Colonic mucosa (tissue), 4 donors: ENCODE data around the gene ETFBKMT. TPM values are rescaled to one million over a fixed set of nuclear protein-coding genes. Genes with fewer than 3 reads are reported as not detected.
"Not testable (repeated sequence)": the region's sequence is repeated elsewhere in the genome, so short reads cannot be mapped to it uniquely, and the experiment has no call there.

Experiments used
- DNase-seq: peaks from one replicate; pipeline ENCODE4 v3.0.0-alpha.2; 2020
- H3K27ac ChIP-seq: fragments of 200-600 bp; one replicate; pipeline ENCODE4 v1.8.0; 2021
- H3K27me3 ChIP-seq: fragments of 200-600 bp; one replicate; pipeline ENCODE4 v1.8.0; 2021
- H3K36me3 ChIP-seq: fragments of 200-600 bp; one replicate; pipeline ENCODE4 v1.8.0; 2021
- H3K4me1 ChIP-seq: fragments of 200-600 bp; one replicate; pipeline ENCODE4 v1.8.0; 2021; ENCODE audit warnings: mild to moderate bottlenecking
- H3K4me3 ChIP-seq: fragments of 200-600 bp; one replicate; pipeline ENCODE4 v1.8.0; 2021
- H3K9ac ChIP-seq, 2 donors: one replicate each; pipeline ENCODE4 v1.7.0; 2013; ENCODE audit warnings: control low read depth in 2 of 2, low read depth in 2 of 2, low read length in 2 of 2
- H3K9me3 ChIP-seq: fragments of 200-600 bp; one replicate; pipeline ENCODE4 v1.8.0; 2021
- intact Hi-C: fragments of 100-400 bp; cut with DNase I; formaldehyde crosslinking; loops from one replicate; pipeline ENCODE4 v1.14.1; 2022
- total RNA-seq, 2 donors: library from RNA; stranded (reverse); fragmentation: NEBNext Ultra II Directional in 1 of 2; extraction: Animal tissue kit (Norgen Biotek cat#: 25700) in 1 of 2; gene quantifications; one replicate each; pipeline ENCODE4 v1.2.1, GENCODE V29; 2021
- TF ChIP-seq, protein P1 (sequence below): fragments of 200-600 bp; IDR thresholded peaks from one replicate; pipeline ENCODE4 v1.8.0; 2022; ENCODE audit warnings: antibody characterized with exemption, mild to moderate bottlenecking
- donor health status: healthy.
- donor health status: DM: no; HTN: no; CAD: no.
- donor health status: DM: no; HTN: no; CAD: no.

ETFBKMT gene
- total RNA-seq, 2 donors from 2014 or later = 3.7 to 5.2 TPM

DNA sequence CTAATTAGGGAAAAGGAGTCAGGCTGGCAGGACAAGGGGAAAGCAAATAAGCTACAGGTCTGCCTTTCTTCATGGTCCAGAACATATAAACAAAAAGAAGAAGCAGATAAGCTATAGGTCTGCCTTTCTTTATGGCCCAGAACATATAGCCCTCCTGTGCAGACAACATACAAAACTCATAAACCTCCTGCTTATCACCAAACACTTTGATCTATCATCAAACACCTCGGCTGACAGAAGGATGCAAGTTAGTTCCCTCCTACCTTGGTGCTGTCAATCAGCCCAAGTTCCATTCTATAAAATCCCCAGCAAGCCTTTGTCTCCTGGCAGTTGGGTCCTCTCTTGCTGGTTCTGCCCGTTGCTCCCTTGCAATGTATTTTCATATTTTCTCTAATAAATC lies 46.1 kb downstream of the ETFBKMT start:
- intact Hi-C loops = no loop called here
- Histone ChIP-seq H3K4me1 (no peaks in the 10 kb centered on the region), H3K36me3 (no peaks in the 10 kb centered on the region), H3K27ac (no peak overlapping the region), H3K4me3 (no peak overlapping the region), H3K27me3 (no peaks in the 10 kb centered on the region), H3K9me3 (no peaks in the 10 kb centered on the region), H3K9ac (no peak overlapping the region)
- no peak for DNase-seq
- TF ChIP-seq, protein P1, sequence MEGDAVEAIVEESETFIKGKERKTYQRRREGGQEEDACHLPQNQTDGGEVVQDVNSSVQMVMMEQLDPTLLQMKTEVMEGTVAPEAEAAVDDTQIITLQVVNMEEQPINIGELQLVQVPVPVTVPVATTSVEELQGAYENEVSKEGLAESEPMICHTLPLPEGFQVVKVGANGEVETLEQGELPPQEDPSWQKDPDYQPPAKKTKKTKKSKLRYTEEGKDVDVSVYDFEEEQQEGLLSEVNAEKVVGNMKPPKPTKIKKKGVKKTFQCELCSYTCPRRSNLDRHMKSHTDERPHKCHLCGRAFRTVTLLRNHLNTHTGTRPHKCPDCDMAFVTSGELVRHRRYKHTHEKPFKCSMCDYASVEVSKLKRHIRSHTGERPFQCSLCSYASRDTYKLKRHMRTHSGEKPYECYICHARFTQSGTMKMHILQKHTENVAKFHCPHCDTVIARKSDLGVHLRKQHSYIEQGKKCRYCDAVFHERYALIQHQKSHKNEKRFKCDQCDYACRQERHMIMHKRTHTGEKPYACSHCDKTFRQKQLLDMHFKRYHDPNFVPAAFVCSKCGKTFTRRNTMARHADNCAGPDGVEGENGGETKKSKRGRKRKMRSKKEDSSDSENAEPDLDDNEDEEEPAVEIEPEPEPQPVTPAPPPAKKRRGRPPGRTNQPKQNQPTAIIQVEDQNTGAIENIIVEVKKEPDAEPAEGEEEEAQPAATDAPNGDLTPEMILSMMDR = no peak

DNA sequence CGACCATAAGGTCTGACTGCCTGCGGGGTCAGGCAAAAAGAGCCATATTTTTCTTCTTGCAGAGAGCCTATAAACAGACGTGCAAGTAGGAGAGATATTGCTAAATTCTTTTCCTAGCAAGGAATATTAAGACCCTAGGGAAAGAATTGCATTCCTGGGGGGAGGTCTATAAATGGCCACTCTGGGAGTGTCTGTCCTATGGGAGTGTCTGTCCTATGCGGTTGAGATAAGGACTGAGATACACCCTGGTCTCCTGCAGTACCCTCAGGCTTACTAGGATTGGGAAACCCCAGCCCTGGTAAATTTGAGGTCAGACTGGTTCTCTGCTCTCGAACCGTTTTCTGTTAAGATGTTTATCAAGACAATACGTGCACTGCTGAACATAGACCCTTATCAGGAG lies 48.6 kb downstream of the ETFBKMT start:
- DNase-seq, H3K9ac ChIP-seq, H3K4me1 ChIP-seq, H3K36me3 ChIP-seq, H3K9me3 ChIP-seq, H3K4me3 ChIP-seq, H3K27ac ChIP-seq, H3K27me3 ChIP-seq, intact Hi-C loops: not testable (repeated sequence)

DNA sequence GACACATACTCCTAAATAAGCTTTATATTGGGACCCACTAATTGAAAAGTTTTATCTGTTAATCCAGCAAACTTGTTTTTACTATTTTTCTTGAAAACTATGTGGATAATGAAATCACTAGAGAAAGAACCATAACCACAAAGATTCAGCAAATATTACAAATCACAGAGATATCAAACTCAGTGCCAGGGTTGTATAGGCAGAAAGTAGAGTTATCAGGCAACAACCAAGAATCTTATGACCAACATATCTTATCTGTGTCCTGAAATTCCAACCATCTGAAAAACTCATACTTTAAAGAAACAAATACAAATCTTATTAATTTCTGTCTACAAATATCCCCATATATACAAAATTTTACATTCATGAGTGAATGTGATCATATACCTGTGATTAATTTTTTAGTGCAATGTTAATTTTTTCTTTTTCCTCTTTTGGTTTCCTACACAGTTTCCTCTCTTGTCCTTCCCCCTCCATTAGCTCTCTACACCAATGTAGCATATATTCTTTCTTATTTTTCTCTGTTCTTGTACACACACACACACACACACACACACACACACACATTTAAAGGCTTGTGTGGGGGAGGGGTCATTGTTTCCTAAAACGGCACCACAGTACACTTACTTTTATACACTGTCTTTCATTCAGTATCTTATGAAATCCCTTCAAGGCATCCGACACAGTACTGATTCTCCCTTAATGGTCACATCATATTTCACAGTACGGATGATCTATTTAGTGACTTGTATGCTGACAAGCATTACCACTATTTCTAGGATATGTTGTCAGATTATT lies 50.7 kb downstream of the ETFBKMT start:
- no peak overlapping the region for H3K4me3 ChIP-seq
- intact Hi-C loops = no loop called here
- TF ChIP-seq, protein P1 = no peak

DNA sequence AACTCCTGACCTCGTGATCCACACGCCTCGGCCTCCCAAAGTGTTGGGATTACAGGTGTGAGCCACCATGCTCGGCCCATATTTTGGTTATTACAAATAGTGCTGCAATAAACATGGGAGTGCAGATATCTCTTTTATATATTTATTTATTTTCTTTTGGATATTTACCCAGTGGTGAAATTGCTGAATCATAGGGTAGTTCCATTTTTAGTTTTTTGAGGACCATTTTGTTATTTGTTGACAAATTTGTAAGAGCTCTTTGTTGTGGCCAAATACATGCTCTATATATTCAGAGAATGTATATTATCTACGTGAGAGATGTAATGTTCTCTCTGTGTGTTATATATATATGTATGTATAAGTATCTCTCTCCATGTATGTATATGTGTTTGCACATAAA lies 53.4 kb downstream of the ETFBKMT start:
- no peak for DNase-seq
- Histone ChIP-seq H3K4me1 (no peaks in the 10 kb centered on the region), H3K27me3 (no peaks in the 10 kb centered on the region), H3K27ac (no peak overlapping the region), H3K9ac (no peak overlapping the region), H3K36me3 (no peaks in the 10 kb centered on the region), H3K4me3 (no peak overlapping the region), H3K9me3 (no peaks in the 10 kb centered on the region)
- TF ChIP-seq, protein P1 = no peak
- intact Hi-C loops = no loop called here

More for the DNA sequence above, 50.7 kb downstream of the ETFBKMT start:
- no peaks in the 10 kb centered on the region for H3K4me1 ChIP-seq
- H3K27ac ChIP-seq = no peak overlapping the region
- H3K36me3 ChIP-seq = no peaks in the 10 kb centered on the region
- no peak overlapping the region for H3K9ac ChIP-seq
- H3K9me3 ChIP-seq = no peaks in the 10 kb centered on the region
- DNase-seq = no peak
- H3K27me3 ChIP-seq = no peaks in the 10 kb centered on the region

DNA sequence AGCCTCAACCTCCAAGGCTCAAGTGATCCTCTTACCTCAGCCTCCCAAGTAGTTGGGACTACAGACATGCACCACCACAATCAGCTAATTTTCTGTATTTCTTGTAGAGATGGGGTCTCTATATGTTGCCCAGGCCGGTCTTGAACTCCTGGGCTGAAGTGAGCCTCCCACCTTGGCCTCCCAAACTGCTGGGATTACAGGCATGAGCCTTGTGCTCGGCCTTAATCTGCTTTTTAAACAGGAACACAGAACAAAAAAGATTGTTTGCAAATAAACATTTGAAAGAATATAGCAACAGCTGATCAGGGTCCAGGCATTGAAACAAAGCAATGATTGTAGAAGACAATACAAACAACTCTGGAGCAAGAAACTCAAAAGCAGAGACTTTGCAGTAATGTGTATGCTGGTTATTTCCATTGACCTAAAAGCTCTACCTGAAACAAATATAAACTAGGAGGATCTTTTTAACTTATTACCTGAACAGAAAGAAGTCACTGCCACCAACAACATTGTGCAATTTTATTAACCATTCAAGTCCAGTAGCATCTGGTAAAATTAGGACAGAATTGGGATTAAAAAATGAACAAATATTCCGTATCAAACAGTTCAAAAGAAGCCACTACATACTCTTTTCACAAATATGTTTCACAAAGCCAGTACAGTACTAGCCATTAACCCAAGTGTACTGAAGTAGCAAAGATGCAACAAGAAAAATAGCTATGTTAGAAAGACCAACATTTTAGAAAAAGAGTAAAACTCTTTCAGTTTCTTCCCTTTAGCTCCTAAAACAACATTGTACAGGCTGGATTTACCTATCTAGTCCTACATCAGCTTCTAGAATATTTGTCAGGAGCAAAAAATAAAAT lies 55.2 kb downstream of the ETFBKMT start:
- Histone ChIP-seq H3K9ac (no peak overlapping the region), H3K27ac (no peak overlapping the region), H3K36me3 (no peaks in the 10 kb centered on the region), H3K27me3 (no peaks in the 10 kb centered on the region), H3K4me3 (no peak overlapping the region), H3K9me3 (no peaks in the 10 kb centered on the region), H3K4me1 (no peaks in the 10 kb centered on the region)
- DNase-seq = no peak
- TF ChIP-seq, protein P1 = no peak
- intact Hi-C loops = no loop called here
